ENCODE results near the gene RNF214. TPM values are rescaled to one million over a fixed set of nuclear protein-coding genes. Genes with fewer than 3 reads are reported as not detected.

RNF214 gene
- polyA plus RNA-seq, 4 donors, result 6.9 to 17.8 (median 8.9) TPM

DNA sequence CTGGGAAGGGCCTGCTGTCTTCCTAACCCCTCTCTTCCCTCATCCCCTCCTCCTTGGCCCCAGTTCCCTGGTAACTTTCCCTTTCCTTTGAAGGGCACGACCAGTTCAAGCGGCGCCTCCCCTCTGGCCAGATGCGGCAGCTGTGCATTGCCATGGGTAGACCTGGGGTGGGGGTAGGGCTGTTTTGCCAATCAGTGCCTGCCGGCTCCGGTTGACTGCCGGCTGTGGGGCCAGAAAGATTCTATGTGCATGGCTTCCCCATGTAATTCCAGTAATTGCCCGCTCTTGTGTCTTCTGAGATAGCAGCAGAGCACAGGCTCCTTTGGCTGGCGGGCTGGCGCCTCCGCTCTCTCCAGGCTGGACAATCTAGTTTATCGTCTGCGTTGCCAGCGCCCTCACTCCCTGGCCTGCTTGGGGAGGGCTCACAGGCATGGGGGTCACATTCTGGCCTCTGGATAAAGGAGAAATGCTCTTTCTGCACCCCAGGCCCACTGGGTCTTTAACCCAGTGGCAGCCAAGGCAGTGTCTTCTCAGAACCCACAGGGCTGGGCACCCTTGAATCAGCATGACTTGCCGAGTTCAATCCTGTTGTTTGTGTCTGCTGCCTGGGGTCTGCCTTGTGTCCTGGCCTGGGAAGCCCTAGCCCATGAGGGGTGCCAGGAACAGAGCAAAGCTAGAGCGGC is 44.5 kb upstream of the RNF214 start:
- Histone ChIP-seq H3K27me3 (ENCODE audit: control insufficient read depth in 3 of 3, insufficient read depth in 3 of 3, low read length in 3 of 3) (no peaks in the 10 kb centered on the region), H3K27ac (ENCODE audit: low read depth in 1 of 3, low read length in 2 of 3) (no peak overlapping the region), H3K4me1 (ENCODE audit: control insufficient read depth in 3 of 3, insufficient read depth in 2 of 3, low read depth in 1 of 3, low read length in 2 of 3) (peaks cover 0 to 9% (median 0%) of the 10 kb centered on the region in 3 donors), H3K9me3 (ENCODE audit: control insufficient read depth in 2 of 2, insufficient read depth in 1 of 2, low read depth in 1 of 2, low read length in 1 of 2) (no peaks in the 10 kb centered on the region), H3K36me3 (ENCODE audit: control insufficient read depth in 3 of 3, insufficient read depth in 2 of 3, low read depth in 1 of 3, low read length in 3 of 3) (peaks cover 4 to 85% (median 11%) of the 10 kb centered on the region in 3 donors), H3K4me3 (ENCODE audit: low read depth in 1 of 3, low read length in 3 of 3) (no peak overlapping the region)
- FAIRE-seq (no peak), DNase-seq (no peak)
- 92 to 93% (median 93%) methylated on average over 16 of the region's 16 CpGs for WGBS, 3 donors

DNA sequence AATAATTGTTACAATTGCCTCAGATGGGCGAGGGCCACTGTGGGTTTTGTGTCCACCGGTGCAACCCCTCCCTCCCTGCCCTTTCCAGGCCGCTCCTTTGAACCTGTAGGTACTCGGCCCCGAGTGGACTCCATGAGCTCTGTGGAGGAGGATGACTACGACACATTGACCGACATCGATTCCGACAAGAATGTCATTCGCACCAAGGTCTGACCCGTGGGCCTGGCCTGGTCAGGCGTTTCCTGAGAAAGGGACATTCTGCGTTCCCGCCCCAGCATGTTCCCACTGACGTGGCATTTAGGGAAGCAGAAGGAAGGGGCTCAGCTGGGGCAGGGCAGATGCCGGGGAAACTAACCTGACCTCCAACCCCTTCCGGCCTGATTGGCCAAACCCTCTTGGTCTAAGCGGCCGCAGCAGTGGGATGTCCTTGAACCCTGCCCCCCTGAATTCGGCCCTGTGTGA is 43.8 kb upstream of the RNF214 start:
- Histone ChIP-seq H3K9me3 (ENCODE audit: control insufficient read depth in 2 of 2, insufficient read depth in 1 of 2, low read depth in 1 of 2, low read length in 1 of 2) (no peaks in the 10 kb centered on the region), H3K27me3 (ENCODE audit: control insufficient read depth in 3 of 3, insufficient read depth in 3 of 3, low read length in 3 of 3) (no peaks in the 10 kb centered on the region), H3K4me3 (ENCODE audit: low read depth in 1 of 3, low read length in 3 of 3) (no peak overlapping the region), H3K36me3 (ENCODE audit: control insufficient read depth in 3 of 3, insufficient read depth in 2 of 3, low read depth in 1 of 3, low read length in 3 of 3) (peaks cover 6 to 91% (median 12%) of the 10 kb centered on the region in 3 donors), H3K27ac (ENCODE audit: low read depth in 1 of 3, low read length in 2 of 3) (no peak overlapping the region), H3K4me1 (ENCODE audit: control insufficient read depth in 3 of 3, insufficient read depth in 2 of 3, low read depth in 1 of 3, low read length in 2 of 3) (peaks cover 0 to 9% (median 0%) of the 10 kb centered on the region in 3 donors)
- no peak for DNase-seq
- FAIRE-seq, result no peak
- WGBS, 3 donors, result 83 to 89% (median 87%) methylated on average over 19 to 20 of the region's 20 CpGs

DNA sequence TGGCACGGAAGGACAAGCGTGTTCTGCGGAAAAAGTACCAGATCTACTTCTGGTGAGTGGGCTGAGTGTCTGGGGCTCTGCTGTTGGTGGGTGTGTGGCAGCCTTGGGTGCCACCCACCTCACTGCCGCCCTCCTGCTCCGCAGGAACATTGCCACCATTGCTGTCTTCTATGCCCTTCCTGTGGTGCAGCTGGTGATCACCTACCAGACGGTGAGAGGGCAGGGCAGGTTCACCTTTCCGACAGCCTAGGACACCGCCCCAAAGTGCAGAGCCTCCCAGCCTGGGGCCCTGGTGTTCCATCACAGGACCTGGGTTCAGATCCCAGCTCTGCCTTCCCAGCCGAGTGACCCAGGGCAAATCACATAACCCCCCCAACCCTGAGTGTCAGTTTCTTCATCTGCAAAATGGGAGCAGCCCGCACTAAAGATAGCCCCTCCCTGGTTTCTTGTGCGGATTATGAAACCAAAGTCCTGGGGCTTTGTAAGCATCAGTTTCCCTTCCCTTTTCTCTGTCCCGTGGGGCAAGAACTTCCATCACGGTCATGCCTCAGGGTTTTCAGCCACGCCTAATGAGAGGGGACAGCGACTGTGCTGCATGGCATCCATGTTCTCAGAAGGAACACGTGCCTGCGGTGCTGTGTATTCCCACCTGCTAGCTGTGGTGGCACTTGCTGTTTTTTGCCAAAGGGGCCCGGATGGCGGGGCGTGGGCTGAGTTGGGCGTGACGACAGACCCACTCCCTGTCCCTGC is 43.1 kb upstream of the RNF214 start:
- Histone ChIP-seq H3K27ac (ENCODE audit: low read depth in 1 of 3, low read length in 2 of 3) (peak overlapping the region in 1 of 3 donors; percentile 26), H3K36me3 (ENCODE audit: control insufficient read depth in 3 of 3, insufficient read depth in 2 of 3, low read depth in 1 of 3, low read length in 3 of 3) (peaks cover 6 to 93% (median 13%) of the 10 kb centered on the region in 3 donors), H3K4me3 (ENCODE audit: low read depth in 1 of 3, low read length in 3 of 3) (no peak overlapping the region), H3K27me3 (ENCODE audit: control insufficient read depth in 3 of 3, insufficient read depth in 3 of 3, low read length in 3 of 3) (no peaks in the 10 kb centered on the region), H3K9me3 (ENCODE audit: control insufficient read depth in 2 of 2, insufficient read depth in 1 of 2, low read depth in 1 of 2, low read length in 1 of 2) (no peaks in the 10 kb centered on the region), H3K4me1 (ENCODE audit: control insufficient read depth in 3 of 3, insufficient read depth in 2 of 3, low read depth in 1 of 3, low read length in 2 of 3) (peaks cover 0 to 9% (median 3%) of the 10 kb centered on the region in 3 donors)
- no peak for FAIRE-seq
- DNase-seq, result no peak
- 88 to 94% (median 92%) methylated on average over 22 of the region's 22 CpGs for WGBS, 3 donors

DNA sequence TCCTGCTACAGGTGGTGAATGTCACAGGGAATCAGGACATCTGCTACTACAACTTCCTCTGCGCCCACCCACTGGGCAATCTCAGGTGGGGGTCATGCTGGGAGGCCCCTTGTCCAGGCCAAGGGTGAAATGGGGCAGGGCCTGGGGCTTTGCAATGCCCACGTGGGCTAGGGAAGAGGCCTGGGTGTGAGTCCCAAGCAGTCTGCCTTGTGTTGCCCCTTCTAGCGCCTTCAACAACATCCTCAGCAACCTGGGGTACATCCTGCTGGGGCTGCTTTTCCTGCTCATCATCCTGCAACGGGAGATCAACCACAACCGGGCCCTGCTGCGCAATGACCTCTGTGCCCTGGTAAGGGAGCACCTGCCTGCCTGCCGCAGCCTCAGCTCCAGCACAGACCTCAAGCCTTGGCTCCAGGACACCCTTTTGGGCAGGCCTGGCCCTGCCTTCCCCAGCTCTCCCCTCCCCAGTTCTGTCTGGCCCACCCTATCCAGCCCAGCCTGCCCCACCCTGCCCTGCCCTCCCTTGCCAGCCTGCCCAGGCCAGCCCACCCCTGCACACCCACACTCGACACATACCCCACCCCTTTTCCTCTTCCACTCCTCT is 42.4 kb upstream of the RNF214 start:
- FAIRE-seq (no peak), DNase-seq (no peak)
- H3K36me3 ChIP-seq (ENCODE audit: control insufficient read depth in 3 of 3, insufficient read depth in 2 of 3, low read depth in 1 of 3, low read length in 3 of 3), result peaks cover 6 to 98% (median 13%) of the 10 kb centered on the region in 3 donors
- H3K27ac ChIP-seq (ENCODE audit: low read depth in 1 of 3, low read length in 2 of 3), result no peak overlapping the region
- H3K4me3 ChIP-seq (ENCODE audit: low read depth in 1 of 3, low read length in 3 of 3), result no peak overlapping the region
- no peaks in the 10 kb centered on the region for H3K27me3 ChIP-seq (ENCODE audit: control insufficient read depth in 3 of 3, insufficient read depth in 3 of 3, low read length in 3 of 3)
- H3K4me1 ChIP-seq (ENCODE audit: control insufficient read depth in 3 of 3, insufficient read depth in 2 of 3, low read depth in 1 of 3, low read length in 2 of 3), result peaks cover 0 to 7% (median 3%) of the 10 kb centered on the region in 3 donors
- no peaks in the 10 kb centered on the region for H3K9me3 ChIP-seq (ENCODE audit: control insufficient read depth in 2 of 2, insufficient read depth in 1 of 2, low read depth in 1 of 2, low read length in 1 of 2)
- 72 to 84% (median 78%) methylated on average over 8 of the region's 8 CpGs for WGBS, 3 donors

DNA sequence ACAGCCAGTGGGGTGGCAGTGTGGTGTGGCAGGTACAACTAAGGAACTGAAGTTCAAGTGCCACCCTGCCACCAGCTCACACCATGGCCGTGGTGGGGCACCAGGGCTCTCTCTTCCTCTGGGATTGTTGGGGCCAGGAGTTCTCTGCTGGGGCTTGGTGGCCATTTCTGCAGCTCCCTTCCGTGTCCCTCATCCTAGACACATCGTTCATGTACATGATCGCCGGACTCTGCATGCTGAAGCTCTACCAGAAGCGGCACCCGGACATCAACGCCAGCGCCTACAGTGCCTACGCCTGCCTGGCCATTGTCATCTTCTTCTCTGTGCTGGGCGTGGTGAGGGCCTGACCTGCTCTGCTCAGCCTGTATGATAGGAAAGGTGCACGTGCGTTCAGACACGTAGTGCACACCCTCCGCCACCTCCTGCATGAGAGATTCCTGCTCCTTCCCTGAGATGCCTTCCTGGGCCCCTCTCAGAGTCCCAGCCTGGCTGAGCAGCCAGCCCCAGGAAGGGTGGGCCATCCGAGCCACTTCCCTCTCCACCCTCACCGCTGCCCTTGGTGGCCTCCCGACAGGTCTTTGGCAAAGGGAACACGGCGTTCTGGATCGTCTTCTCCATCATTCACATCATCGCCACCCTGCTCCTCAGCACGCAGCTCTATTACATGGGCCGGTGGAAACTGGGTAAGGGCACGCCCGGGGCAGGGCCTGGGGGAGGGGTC is 40.6 kb upstream of the RNF214 start:
- Histone ChIP-seq H3K27me3 (ENCODE audit: control insufficient read depth in 3 of 3, insufficient read depth in 3 of 3, low read length in 3 of 3) (no peaks in the 10 kb centered on the region), H3K4me3 (ENCODE audit: low read depth in 1 of 3, low read length in 3 of 3) (no peak overlapping the region), H3K9me3 (ENCODE audit: control insufficient read depth in 2 of 2, insufficient read depth in 1 of 2, low read depth in 1 of 2, low read length in 1 of 2) (no peaks in the 10 kb centered on the region), H3K27ac (ENCODE audit: low read depth in 1 of 3, low read length in 2 of 3) (no peak overlapping the region), H3K36me3 (ENCODE audit: control insufficient read depth in 3 of 3, insufficient read depth in 2 of 3, low read depth in 1 of 3, low read length in 3 of 3) (peaks cover 13 to 98% (median 15%) of the 10 kb centered on the region in 3 donors), H3K4me1 (ENCODE audit: control insufficient read depth in 3 of 3, insufficient read depth in 2 of 3, low read depth in 1 of 3, low read length in 2 of 3) (peaks cover 0 to 6% (median 3%) of the 10 kb centered on the region in 3 donors)
- DNase-seq, result no peak
- FAIRE-seq, result no peak
- 93 to 94% (median 94%) methylated on average over 26 of the region's 26 CpGs for WGBS, 3 donors

DNA sequence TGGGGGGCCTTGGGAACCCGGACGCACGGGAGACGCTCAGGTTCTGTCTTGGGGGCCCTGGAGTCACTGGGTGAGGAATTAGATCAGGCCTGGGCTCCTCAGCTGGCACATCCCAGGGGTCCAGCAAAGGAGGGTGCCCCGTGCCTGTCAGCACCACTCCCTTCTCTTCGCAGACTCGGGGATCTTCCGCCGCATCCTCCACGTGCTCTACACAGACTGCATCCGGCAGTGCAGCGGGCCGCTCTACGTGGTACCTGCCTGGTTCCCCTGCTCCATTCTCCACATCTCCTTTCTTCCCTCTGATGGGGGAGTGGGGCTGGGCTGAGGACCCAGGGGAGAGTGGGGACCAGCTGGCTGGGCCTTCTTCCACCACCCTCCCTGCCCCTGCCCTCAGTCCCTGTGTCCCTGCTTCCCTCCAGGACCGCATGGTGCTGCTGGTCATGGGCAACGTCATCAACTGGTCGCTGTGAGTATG is 40.0 kb upstream of the RNF214 start:
- Histone ChIP-seq H3K27ac (ENCODE audit: low read depth in 1 of 3, low read length in 2 of 3) (no peak overlapping the region), H3K27me3 (ENCODE audit: control insufficient read depth in 3 of 3, insufficient read depth in 3 of 3, low read length in 3 of 3) (no peaks in the 10 kb centered on the region), H3K4me1 (ENCODE audit: control insufficient read depth in 3 of 3, insufficient read depth in 2 of 3, low read depth in 1 of 3, low read length in 2 of 3) (peaks cover 0 to 6% (median 3%) of the 10 kb centered on the region in 3 donors), H3K36me3 (ENCODE audit: control insufficient read depth in 3 of 3, insufficient read depth in 2 of 3, low read depth in 1 of 3, low read length in 3 of 3) (peaks cover 13 to 98% (median 15%) of the 10 kb centered on the region in 3 donors), H3K4me3 (ENCODE audit: low read depth in 1 of 3, low read length in 3 of 3) (no peak overlapping the region), H3K9me3 (ENCODE audit: control insufficient read depth in 2 of 2, insufficient read depth in 1 of 2, low read depth in 1 of 2, low read length in 1 of 2) (no peaks in the 10 kb centered on the region)
- 94 to 97% (median 95%) methylated on average over 13 to 17 of the region's 17 CpGs for WGBS, 3 donors
- DNase-seq (no peak), FAIRE-seq (no peak)

DNA sequence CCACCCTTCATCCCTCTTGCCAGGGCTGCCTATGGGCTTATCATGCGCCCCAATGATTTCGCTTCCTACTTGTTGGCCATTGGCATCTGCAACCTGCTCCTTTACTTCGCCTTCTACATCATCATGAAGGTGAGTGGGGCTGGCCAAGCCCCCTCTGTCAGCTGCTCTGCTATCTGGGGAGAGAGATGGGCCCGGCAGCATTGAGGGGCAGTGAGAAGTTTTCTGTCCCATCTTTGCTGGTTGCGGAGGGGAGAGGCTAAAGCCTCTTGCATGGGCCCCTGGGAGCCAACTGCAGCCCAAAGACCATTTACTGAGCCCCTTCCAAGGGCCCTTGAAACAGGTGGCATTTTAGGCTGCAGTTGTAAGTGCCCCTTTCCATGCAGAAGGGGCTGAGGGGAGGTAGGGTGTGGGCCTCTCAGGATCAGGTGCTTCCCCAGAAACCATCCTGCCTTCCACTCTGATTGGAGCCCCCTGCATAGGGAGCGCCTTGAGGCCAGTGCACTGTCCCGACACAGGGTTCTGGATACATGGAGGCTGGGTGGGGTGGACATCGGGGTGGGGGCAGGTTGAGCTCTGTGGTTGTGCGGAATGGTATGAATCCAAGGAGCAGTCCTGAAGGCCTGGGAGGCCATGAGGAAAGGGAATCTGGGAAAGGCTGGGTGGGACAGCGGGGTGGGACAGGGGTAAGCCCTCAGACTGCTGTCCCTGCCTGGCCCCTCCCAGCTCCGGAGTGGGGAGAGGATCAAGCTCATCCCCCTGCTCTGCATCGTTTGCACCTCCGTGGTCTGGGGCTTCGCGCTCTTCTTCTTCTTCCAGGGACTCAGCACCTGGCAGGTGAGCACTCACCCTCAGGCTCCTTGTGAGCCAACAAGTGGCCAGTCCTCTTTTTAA is 39.1 kb upstream of the RNF214 start:
- no peak for FAIRE-seq
- Histone ChIP-seq H3K36me3 (ENCODE audit: control insufficient read depth in 3 of 3, insufficient read depth in 2 of 3, low read depth in 1 of 3, low read length in 3 of 3) (peaks cover 13 to 98% (median 15%) of the 10 kb centered on the region in 3 donors), H3K9me3 (ENCODE audit: control insufficient read depth in 2 of 2, insufficient read depth in 1 of 2, low read depth in 1 of 2, low read length in 1 of 2) (no peaks in the 10 kb centered on the region), H3K4me1 (ENCODE audit: control insufficient read depth in 3 of 3, insufficient read depth in 2 of 3, low read depth in 1 of 3, low read length in 2 of 3) (peaks cover 0 to 10% (median 3%) of the 10 kb centered on the region in 3 donors), H3K4me3 (ENCODE audit: low read depth in 1 of 3, low read length in 3 of 3) (no peak overlapping the region), H3K27me3 (ENCODE audit: control insufficient read depth in 3 of 3, insufficient read depth in 3 of 3, low read length in 3 of 3) (no peaks in the 10 kb centered on the region), H3K27ac (ENCODE audit: low read depth in 1 of 3, low read length in 2 of 3) (no peak overlapping the region)
- WGBS, 3 donors, result 93 to 95% (median 94%) methylated on average over 15 of the region's 15 CpGs
- no peak for DNase-seq
